ENCODE results near the gene PRICKLE2. TPM values are rescaled to one million over a fixed set of nuclear protein-coding genes. Genes with fewer than 3 reads are reported as not detected.

PRICKLE2 gene
- total RNA-seq, 4 donors from 2014 or later: 3.4 to 29.2 (median 12.6) TPM

GRCh38 chr3:64164349-64164748, 60.9 kb downstream of the PRICKLE2 start:
- intact Hi-C loops (cut with DNase I): no loop called here
- DNase-seq: no peak
- H3K27me3 ChIP-seq: no peaks in the 10 kb centered on the region
- peak overlapping the region; percentile 53 to 83 (median 73) for H3K27ac ChIP-seq
- H3K4me3 ChIP-seq: no peak overlapping the region
- TF ChIP-seq CTCF (IDR thresholded peaks at IDR 0.05) (no peak), POLR2A (IDR thresholded peaks at IDR 0.05) (no peak)
- H3K4me1 ChIP-seq: peaks cover 17 to 93% (median 38%) of the 10 kb centered on the region in 3 donors
- no peaks in the 10 kb centered on the region for H3K9me3 ChIP-seq
- 68 to 81% methylated on average over 2 of the region's 2 CpGs for WGBS, 2 donors
- H3K36me3 ChIP-seq: peaks cover 0 to 9% (median 5%) of the 10 kb centered on the region in 3 donors

DNA sequence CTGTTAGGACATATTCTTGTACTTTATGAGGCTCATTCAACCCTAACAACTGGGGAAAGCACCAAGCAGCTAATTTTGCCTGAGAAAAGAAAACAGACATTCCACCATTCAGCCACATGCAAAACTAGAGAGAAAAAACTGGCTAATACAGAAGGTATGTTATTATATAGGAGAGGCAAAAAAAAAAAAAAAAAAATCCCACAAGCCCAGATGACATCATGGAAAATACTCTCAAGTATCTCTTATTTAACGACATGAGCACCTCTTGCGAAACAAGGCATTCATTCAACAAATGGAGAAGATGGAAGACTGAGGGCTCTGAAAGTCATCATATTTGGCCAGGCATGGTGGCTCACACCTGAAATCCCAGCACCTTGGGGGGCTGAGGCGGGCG, 61.5 kb downstream of the PRICKLE2 start:
- Histone ChIP-seq H3K9me3 (no peaks in the 10 kb centered on the region), H3K4me3 (no peak overlapping the region), H3K4me1 (peaks cover 17 to 96% (median 42%) of the 10 kb centered on the region in 3 donors), H3K36me3 (peaks cover 0 to 15% (median 5%) of the 10 kb centered on the region in 3 donors), H3K27me3 (no peaks in the 10 kb centered on the region), H3K27ac (peak overlapping the region; percentile 61 to 83 (median 73))
- 56 to 66% methylated on average over 4 of the region's 4 CpGs for WGBS, 2 donors
- DNase-seq: no peak
- intact Hi-C loops (cut with DNase I): no loop called here
- no peak for TF ChIP-seq POLR2A (IDR thresholded peaks at IDR 0.05)
- no peak for TF ChIP-seq CTCF (IDR thresholded peaks at IDR 0.05)

DNA sequence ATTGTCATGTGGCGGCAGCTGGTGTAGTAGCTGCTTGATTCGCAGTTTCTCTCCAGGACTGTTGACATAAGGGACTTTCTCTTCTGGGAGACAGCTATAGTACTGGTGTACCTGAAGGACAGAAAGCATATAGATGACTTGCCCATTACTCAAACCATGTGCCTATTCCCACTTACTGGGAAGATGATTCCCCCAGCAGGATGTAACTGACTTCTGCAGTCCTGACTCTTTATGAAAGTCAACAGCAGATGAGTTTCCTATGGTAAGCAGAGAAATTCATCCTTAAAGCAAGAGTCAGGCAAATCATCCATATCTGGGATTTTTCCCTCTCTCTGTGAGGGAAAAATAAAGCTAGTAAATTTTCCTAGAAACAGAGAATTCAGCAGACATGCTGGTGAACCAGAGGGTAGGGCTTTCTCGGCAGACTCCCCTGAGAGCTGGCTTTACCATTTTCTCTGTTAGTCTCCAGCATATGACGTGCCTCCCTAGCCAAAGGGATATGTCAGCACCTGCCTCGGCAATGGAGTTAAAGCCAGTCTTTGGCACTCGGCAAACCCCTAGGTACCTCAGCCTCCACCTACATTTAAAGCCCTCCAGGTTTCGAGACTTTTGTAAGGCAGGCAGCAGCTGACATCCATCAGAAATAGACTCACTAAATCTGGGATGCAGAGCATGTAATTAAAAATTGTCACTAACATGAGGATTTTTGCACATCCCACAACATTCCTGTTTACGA, 62.1 kb downstream of the PRICKLE2 start:
- TF ChIP-seq POLR2A (IDR thresholded peaks at IDR 0.05) (no peak), CTCF (IDR thresholded peaks at IDR 0.05) (no peak)
- no peaks in the 10 kb centered on the region for H3K9me3 ChIP-seq
- DNase-seq: no peak
- no peak overlapping the region for H3K4me3 ChIP-seq
- WGBS, 2 donors: 29 to 54% methylated on average over 8 of the region's 8 CpGs
- H3K4me1 ChIP-seq: peaks cover 22 to 96% (median 45%) of the 10 kb centered on the region in 3 donors
- H3K27me3 ChIP-seq: no peaks in the 10 kb centered on the region
- intact Hi-C loops (cut with DNase I): no loop called here
- peak overlapping the region; percentile 61 to 83 (median 73) for H3K27ac ChIP-seq
- H3K36me3 ChIP-seq: peaks cover 0 to 21% (median 5%) of the 10 kb centered on the region in 3 donors

DNA sequence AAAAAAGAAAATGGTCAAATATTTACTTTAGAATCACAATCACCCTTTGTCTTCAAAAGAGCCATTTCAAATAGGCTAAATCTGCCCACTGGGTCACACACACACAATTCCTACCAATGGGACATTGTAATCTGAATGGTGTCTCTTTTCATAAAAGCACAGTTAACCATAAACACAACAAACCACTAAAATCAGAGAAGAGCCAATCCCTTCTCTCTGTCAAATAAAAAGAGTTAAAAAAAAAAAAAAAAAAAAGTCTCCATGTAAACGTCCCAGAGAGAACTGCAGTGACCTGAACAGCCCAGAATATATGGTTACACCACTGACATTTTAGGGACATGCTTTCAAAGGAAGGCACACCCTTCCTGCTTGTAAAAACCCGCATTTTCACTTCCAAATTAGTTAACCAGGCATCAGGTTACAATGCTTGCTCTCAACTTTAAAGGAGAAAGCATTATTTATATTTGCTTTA, 63.7 kb downstream of the PRICKLE2 start:
- Histone ChIP-seq H3K27me3 (no peaks in the 10 kb centered on the region), H3K4me1 (peaks cover 35 to 96% (median 48%) of the 10 kb centered on the region in 3 donors), H3K27ac (peak overlapping the region; percentile 24 to 83 (median 73)), H3K9me3 (no peaks in the 10 kb centered on the region), H3K36me3 (peaks cover 0 to 38% (median 12%) of the 10 kb centered on the region in 3 donors), H3K4me3 (no peak overlapping the region)
- 2 to 4% methylated on average over 2 of the region's 2 CpGs for WGBS, 2 donors
- DNase-seq: no peak
- TF ChIP-seq POLR2A (IDR thresholded peaks at IDR 0.05): no peak
- no peak for TF ChIP-seq CTCF (IDR thresholded peaks at IDR 0.05)
- intact Hi-C loops (cut with DNase I): no loop called here

GRCh38 chr3:64160000-64160695, 65.1 kb downstream of the PRICKLE2 start:
- H3K4me1 ChIP-seq: peaks cover 35 to 92% (median 48%) of the 10 kb centered on the region in 3 donors
- no peak for TF ChIP-seq CTCF (IDR thresholded peaks at IDR 0.05)
- no peak for TF ChIP-seq POLR2A (IDR thresholded peaks at IDR 0.05)

More at GRCh38 chr3:64160000-64160695, 65.1 kb downstream of the PRICKLE2 start:
- Histone ChIP-seq H3K4me3 (no peak overlapping the region), H3K9me3 (no peaks in the 10 kb centered on the region), H3K27me3 (no peaks in the 10 kb centered on the region), H3K27ac (no peak overlapping the region), H3K36me3 (peaks cover 4 to 50% (median 14%) of the 10 kb centered on the region in 3 donors)
- no peak for DNase-seq
- intact Hi-C loops (cut with DNase I): no loop called here
- 74 to 87% methylated on average over 7 to 8 of the region's 8 CpGs for WGBS, 2 donors
